ENCODE measurements around the gene APBB2.

GRCh38 chr4:40864531-40864930 lies 349.8 kb downstream of the APBB2 start:
- TF ChIP-seq CTCF (IDR thresholded peaks at IDR 0.05) (no peak), POLR2A (IDR thresholded peaks at IDR 0.05) (no peak)
